Ascending aorta (tissue), 2 donors: ENCODE results near the gene RCSD1. TPM values are rescaled to one million over a fixed set of nuclear protein-coding genes. Genes with fewer than 3 reads are reported as not detected.
A peak's percentile ranks its signal among the peaks of the same experiment; 100 is the strongest.

Experiments used
- DNase-seq, 2 donors: peaks; one replicate each; pipeline ENCODE4 v3.0.0-alpha.2; 2019; ENCODE audit warnings: low spot score in 2 of 2
- H3K27ac ChIP-seq, 2 donors: fragments of 200-600 bp; sonication (generic); one replicate each; pipeline ENCODE4 v1.5.1; 2016 to 2017; ENCODE audit warnings: mild to moderate bottlenecking in 1 of 2
- H3K27me3 ChIP-seq: fragments of 200-600 bp; sonication (generic); one replicate; pipeline ENCODE4 v1.5.1; 2017
- H3K36me3 ChIP-seq, 2 donors: fragments of 200-600 bp; sonication (generic); one replicate each; pipeline ENCODE4 v1.5.1; 2016
- H3K4me1 ChIP-seq, 2 donors: fragments of 200-600 bp; sonication (generic); one replicate each; pipeline ENCODE4 v1.5.1; 2016 to 2017; ENCODE audit warnings: mild to moderate bottlenecking in 1 of 2
- H3K4me3 ChIP-seq, 2 donors: fragments of 200-600 bp; sonication (generic); one replicate each; pipeline ENCODE4 v1.5.1; 2016 to 2017; ENCODE audit warnings: mild to moderate bottlenecking in 1 of 2
- H3K9me3 ChIP-seq, 2 donors: fragments of 200-600 bp; sonication (generic); one replicate each; pipeline ENCODE4 v1.5.1; 2016
- intact Hi-C: fragments of 100-400 bp; cut with DNase I; formaldehyde crosslinking; loops from one replicate; pipeline ENCODE4 v1.15.1; 2023
- total RNA-seq: library from RNA; depleted of rRNA; stranded (reverse); fragments of >200 nt; gene quantifications from one replicate; pipeline ENCODE4 v1.1.0, GENCODE V29; 2016
- TF ChIP-seq, protein P1 (sequence below), 3 experiments: fragments of 200-600 bp in 2 of 3; fragments of 450-650 bp in 1 of 3; sonication (generic) in 2 of 3; IDR thresholded peaks; one replicate each; pipeline ENCODE4 v1.5.1; 2016 to 2019; ENCODE audit warnings: antibody characterized with exemption in 3 of 3, mild to moderate bottlenecking in 1 of 3, moderate library complexity in 1 of 3

The RCSD1 gene
- total RNA-seq, 1 donor from 2014 or later = 36.8 TPM

DNA sequence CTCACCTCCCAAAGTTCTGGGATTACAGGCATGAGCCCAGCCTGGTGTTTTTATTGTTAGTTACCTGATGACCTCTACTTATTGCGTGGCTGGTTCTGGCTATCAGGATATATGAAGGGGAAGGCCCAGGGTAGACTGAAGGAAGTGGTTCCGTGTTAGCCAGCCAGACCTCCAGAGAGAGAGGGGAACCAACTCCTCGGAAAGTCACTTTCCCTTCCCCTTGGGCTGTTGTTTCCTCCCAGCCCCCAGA lies 2.5 kb upstream of the RCSD1 start:
- intact Hi-C loops = no loop called here
- H3K27me3 ChIP-seq = no peaks in the 10 kb centered on the region
- H3K9me3 ChIP-seq = no peaks in the 10 kb centered on the region
- H3K4me3 ChIP-seq = no peak overlapping the region
- no peak overlapping the region for H3K27ac ChIP-seq
- no peak for DNase-seq
- no peaks in the 10 kb centered on the region for H3K36me3 ChIP-seq
- TF ChIP-seq, protein P1, sequence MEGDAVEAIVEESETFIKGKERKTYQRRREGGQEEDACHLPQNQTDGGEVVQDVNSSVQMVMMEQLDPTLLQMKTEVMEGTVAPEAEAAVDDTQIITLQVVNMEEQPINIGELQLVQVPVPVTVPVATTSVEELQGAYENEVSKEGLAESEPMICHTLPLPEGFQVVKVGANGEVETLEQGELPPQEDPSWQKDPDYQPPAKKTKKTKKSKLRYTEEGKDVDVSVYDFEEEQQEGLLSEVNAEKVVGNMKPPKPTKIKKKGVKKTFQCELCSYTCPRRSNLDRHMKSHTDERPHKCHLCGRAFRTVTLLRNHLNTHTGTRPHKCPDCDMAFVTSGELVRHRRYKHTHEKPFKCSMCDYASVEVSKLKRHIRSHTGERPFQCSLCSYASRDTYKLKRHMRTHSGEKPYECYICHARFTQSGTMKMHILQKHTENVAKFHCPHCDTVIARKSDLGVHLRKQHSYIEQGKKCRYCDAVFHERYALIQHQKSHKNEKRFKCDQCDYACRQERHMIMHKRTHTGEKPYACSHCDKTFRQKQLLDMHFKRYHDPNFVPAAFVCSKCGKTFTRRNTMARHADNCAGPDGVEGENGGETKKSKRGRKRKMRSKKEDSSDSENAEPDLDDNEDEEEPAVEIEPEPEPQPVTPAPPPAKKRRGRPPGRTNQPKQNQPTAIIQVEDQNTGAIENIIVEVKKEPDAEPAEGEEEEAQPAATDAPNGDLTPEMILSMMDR (IDR thresholded peaks at IDR 0.05) = no peak
- peaks cover 0 to 3% of the 10 kb centered on the region in 2 donors for H3K4me1 ChIP-seq

DNA sequence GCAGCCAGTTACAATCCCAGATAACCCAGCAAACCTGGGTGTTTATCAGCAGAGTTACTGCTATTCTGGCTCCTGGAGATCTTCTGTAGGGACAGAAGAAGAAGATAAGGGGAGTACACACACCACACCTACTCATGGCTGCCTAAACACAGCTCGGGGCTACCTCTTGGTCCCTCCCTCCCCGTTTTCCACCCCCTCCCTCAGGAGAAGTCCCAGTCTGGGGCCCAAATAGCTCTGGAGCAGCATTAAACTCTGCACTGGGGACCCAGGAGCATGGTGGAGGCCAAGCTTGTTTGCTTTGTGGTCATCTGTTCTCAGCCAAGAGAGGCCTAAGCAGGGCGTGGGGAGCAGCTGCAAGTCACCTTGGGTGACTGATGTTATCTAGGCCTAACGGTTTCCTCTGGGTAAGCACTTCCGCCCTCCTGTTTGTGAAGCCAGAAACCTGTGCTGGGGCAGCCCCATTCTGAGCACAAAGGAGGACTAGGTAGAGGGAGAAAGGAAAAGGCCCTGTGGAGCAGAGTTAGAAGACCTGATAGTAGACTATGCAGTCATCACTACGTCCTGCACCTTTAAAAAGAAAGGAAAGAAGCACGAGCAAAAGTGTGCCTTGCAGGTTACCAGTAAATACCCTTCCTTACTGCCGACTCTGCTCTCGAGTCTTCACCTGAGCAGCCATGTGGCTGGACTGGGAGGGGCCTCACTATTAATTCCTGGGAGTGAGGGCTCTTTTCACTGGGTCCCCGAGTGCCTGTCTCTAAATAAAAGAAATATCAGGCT lies 2.0 kb upstream of the RCSD1 start:
- no peaks in the 10 kb centered on the region for H3K36me3 ChIP-seq
- no peaks in the 10 kb centered on the region for H3K27me3 ChIP-seq
- H3K9me3 ChIP-seq = no peaks in the 10 kb centered on the region
- TF ChIP-seq, protein P1 (IDR thresholded peaks at IDR 0.05) = no peak
- H3K27ac ChIP-seq = peak overlapping the region; percentile 18 to 21
- no peak for DNase-seq
- no peak overlapping the region for H3K4me3 ChIP-seq
- intact Hi-C loops = no loop called here
- peaks cover 0 to 3% of the 10 kb centered on the region in 2 donors for H3K4me1 ChIP-seq

DNA sequence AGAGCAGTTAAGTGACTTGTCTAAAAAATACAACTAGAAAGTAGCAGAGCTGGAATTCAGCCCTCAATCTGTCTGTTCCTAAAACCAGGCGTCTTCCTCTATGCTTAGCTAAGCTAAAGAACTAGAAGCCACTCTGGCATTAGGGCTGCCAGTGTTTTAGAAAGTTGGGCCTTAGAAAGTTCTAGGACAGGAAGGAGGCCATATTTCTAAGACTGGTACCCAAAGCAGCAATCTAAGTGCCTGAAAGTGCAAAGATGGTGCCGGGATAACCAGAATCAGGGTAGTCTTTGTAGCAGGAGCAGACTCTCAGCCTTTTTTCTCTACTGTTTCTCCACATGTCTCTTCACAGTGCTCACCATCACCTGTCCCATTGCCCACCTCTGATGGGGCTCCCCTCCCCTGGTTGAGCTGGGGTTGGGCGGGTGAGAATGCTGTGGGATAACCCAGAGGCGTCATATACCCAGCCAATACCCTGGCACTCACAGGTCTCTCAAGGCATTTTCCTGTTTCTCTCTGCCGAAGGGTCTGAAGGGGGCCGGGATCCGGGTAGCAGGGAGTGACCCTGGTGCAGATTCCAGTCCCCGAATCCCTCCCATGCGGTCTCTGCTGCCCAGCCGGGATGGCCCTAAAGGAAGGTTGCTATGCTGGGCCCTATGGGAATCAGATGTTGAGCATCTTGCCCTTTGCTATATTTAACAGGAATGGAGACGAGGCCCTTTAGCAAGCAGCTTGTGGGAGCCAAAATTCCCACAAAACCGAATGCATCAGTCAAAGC lies 1.1 kb upstream of the RCSD1 start:
- Histone ChIP-seq H3K27ac (peak overlapping the region; percentile 21 to 63), H3K4me1 (peaks cover 0 to 3% of the 10 kb centered on the region in 2 donors), H3K36me3 (no peaks in the 10 kb centered on the region), H3K27me3 (no peaks in the 10 kb centered on the region), H3K9me3 (no peaks in the 10 kb centered on the region), H3K4me3 (peak overlapping the region in 1 of 2 donors; percentile 89)
- intact Hi-C loops = no loop called here
- TF ChIP-seq, protein P1 (IDR thresholded peaks at IDR 0.05) = no peak
- DNase-seq = no peak

- Histone ChIP-seq H3K4me3 (peak overlapping the region; percentile 82 to 89), H3K4me1 (peaks cover 0 to 8% of the 10 kb centered on the region in 2 donors), H3K36me3 (no peaks in the 10 kb centered on the region), H3K27me3 (no peaks in the 10 kb centered on the region), H3K9me3 (no peaks in the 10 kb centered on the region), H3K27ac (peak overlapping the region; percentile 63 to 79)
- intact Hi-C loops = no loop called here
- no peak for DNase-seq
- TF ChIP-seq, protein P1 (IDR thresholded peaks at IDR 0.05) = no peak
Measured at GRCh38 chr1:167630568-167631385, 745 bp downstream of the RCSD1 start.

DNA sequence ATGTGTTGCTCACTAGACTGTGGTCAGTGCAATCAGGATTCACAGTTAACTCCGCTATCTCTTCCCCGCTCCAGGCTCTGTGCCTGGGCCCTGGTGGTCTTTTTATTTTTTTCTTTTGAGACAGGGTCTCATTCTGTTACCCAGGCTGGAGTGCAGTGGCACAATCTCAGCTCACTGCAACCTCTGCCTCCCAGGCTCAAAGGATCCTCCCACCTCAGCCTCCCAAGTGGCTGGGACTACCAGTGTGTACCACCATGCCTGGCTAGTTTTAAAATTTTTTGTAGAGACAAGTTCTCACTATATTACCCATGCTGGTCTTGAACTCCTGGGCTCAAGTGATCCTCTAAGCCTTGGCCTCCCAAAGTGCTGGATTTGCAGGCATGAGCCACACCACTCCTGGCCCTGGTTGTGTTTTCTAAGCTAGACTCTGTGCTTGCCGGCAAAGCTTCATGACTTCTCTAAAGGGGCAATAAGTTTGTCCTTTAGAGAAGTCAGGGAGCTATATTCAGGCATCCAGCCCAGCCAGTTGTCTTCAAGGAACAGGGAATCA lies 1.4 kb downstream of the RCSD1 start:
- Histone ChIP-seq H3K36me3 (no peaks in the 10 kb centered on the region), H3K27me3 (no peaks in the 10 kb centered on the region), H3K4me1 (peaks cover 0 to 15% of the 10 kb centered on the region in 2 donors), H3K9me3 (no peaks in the 10 kb centered on the region), H3K27ac (peak overlapping the region in 1 of 2 donors; percentile 44), H3K4me3 (peak overlapping the region; percentile 82 to 89)
- TF ChIP-seq, protein P1 (IDR thresholded peaks at IDR 0.05) = no peak
- DNase-seq = no peak
- intact Hi-C loops = no loop called here
